ENCODE results near the gene EGR2.
"Not testable (repeated sequence)": the region's sequence is repeated elsewhere in the genome, so short reads cannot be mapped to it uniquely, and the experiment has no call there.

The EGR2 gene

GRCh38 chr10:62792261-62792660 lies 23.9 kb downstream of the EGR2 start:
- no peak for DNase-seq

DNA sequence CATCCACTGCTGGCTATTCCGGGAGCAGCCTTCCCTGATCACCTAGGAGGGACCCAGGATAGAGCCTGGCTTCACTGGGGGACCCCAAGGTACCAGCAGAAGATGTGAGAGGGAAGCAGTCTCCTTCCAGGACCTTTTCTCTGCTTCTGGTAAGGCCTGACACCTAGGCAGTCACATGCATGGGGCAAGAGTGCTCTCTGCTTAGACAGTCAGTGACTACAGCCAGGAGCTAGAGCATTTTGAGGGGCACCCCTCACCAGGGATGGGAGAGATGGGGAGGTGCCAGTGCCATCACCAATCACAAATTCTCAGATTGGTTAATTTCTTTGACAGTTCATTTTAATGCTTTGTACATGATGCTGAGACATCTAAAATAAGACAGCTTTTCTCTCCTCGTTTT lies 25.6 kb downstream of the EGR2 start:
- DNase-seq, result no peak

- no peak for DNase-seq
Observed at GRCh38 chr10:62790019-62790555, 26.1 kb downstream of the EGR2 start.

DNA sequence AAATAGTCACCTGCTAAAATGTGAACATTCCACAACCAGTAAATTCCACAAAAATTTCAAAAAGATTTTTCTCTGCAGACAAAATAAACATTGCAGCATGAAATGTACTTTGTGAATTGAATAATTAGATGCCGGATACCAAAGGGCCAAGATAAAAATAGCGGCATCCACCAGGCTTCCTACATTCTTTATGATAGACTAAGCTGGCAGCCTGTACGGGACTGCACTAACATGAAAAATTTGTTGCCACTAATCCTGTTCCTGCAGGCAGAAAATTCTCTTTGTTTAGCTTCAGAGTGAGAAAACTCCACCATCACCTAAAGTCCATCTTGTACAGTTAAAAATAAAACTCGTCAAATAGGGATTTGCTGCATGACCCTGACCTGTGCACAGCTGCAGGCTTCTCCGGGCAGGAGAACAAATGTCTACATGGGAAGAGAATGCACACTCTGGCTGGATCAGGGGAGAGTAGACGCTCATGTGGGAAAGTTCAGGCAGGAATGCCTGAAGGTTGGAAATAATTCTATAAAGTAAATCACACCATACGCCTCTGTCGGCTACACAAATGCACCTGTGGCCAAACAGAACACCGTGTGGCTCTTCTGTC lies 27.2 kb downstream of the EGR2 start:
- DNase-seq, result no peak

DNA sequence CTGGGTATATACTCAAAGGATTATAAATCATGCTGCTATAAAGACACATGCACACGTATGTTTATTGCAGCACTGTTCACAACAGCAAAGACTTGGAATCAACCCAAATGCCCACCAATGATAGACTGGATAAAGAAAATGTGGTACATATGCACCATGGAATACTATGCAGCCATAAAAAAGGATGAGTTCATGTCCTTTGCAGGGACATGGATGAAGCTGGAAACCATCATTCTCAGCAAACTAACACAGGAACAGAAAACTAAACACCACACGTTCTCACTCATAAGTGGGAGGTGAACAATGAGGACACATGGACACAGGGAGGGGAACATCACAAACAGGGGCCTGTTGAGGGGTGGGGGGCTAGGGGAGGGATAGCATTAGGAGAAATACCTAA lies 27.9 kb downstream of the EGR2 start:
- DNase-seq, result not testable (repeated sequence)

DNA sequence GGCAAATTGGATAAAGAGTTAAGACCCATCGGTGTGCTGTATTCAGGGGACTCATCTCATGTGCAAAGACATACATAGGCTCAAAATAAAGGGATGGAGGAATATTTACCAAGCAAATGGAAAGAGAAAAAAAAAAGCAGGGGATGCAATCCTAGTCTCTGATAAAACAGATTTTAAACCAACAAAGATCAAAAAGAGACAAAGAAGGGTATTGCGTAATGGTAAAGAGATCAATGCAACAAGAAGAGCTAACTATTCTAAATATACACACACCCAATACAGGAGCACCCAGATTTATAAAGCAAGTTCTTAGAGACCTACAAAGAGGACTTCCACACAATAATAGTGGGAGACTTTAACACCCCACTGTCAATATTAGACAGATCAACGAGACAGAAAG lies 31.6 kb downstream of the EGR2 start:
- not testable (repeated sequence) for DNase-seq

GRCh38 chr10:62779487-62780248 lies 36.5 kb downstream of the EGR2 start:
- no peak for DNase-seq

DNA sequence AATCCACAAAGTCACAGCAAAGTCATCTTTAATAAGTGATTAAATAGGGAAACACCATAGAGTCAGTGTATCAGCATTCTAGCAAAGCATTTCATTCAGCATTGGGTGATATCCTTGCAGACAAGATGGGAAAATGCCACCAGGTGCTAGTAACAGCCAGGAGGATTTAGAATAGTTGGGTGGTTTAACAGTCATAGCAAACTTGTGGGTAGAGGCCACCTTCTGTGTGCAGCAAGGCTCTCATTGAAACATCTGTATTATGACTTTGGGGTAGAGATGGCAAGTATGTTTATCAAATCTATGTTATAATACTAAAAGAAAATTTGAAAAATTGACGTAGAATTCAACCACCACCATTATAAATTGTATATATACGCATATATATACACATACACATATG lies 38.0 kb downstream of the EGR2 start:
- no peak for DNase-seq

DNA sequence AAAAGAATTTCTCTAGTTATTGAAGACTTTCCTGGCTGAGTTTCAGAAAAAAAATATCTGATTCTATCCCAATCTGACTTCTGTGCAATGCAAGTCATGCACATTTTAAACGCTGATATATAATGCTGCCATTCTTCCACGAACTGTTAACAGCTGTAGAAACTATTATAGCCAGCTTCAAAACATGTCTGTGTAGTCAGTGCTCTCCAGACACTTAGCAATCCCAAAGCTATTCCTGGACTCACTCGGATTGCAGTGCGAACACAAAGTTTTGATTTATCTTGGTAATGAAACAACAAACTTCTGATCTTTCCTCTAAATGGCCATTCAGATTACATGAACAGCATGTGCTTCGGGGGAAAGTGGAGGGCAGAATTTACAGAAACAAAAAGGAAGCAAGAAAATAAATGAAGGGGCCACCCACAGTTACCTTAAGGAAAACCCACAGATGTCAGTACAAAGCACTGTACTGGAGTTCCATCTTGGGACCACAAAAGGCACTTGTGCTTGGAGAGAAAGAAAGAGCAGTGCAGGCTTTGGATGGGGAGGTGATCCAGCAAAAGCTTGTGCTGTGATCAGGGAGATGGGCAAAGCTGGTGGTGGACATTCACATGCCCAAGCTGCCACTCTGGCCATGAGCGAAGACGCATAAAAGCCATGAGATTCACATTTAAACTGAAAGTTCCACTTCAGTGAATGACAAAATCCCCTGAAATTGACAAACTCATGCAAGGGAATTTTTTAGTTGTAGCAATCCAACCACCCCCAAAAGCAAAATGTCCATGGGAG lies 43.8 kb downstream of the EGR2 start:
- DNase-seq, result no peak

- no peak for DNase-seq
Observed at GRCh38 chr10:62769574-62770242, 46.5 kb downstream of the EGR2 start.

GRCh38 chr10:62766386-62766785 lies 49.8 kb downstream of the EGR2 start:
- DNase-seq, result no peak

- DNase-seq, result no peak
Observed at GRCh38 chr10:62765726-62766125, 50.4 kb downstream of the EGR2 start.

DNA sequence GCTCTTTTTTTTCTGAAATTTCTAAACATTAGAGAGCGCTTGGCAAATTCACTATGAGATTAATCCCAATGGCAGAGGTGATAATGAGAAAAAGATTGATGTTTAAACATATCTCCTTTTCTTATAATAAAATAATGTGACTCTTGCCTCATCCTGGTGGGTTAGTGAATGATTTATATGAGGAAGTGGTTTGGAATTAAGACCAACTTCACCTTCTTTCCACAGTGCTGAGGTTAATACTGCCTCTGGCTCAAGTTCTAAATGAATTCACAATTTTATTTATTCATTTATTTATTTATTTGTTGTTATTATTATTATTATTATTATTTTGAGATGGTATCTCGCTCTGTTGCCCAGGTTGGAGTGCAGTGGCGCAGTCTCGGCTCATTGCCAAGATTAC lies 52.2 kb downstream of the EGR2 start:
- no peak for DNase-seq

- DNase-seq, result no peak
Observed at GRCh38 chr10:62763155-62763554, 53.0 kb downstream of the EGR2 start.

All from NCI-H345 (cell line).